Fibroblast of gingiva (primary cell): ENCODE results near the gene VIPR2.

Experiments used
- DNase-seq: peaks from one replicate; pipeline ENCODE4 v3.0.0-alpha.2; 2011; ENCODE audit warnings: low read depth

The VIPR2 gene

DNA sequence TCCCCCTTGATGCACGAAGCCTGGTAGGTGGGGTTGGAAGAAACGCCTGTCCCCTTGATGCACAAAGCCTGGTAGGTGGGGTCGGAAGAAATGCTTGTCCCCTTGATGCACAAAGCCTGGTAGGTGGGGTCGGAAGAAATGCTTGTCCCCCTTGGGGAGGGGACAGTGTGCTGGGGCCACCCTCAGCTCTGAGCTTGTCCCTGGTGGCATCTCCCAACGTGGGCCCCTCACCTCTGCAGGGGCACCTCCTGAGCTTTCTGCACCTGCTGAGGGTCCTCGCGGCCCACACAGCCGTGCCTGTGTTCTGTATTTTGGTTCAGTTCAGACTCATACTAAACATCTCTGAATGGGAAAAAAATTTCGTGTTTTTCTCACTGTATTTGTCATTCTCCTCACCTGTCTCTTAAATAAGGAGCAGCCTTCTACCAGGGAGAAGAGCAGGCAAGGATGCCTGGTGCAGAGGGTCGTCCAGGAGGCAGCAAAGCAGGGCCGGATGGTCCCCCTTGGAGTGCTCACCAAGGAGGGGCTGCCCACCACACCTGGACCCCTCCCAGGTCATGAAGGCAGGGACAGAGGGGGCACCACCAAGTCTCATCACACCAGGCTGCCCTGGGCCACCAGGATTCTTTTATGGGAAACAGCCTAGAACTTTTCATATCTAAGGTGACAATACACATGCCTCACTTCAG is 24.7 kb downstream of the VIPR2 start:
- no peak for DNase-seq

DNA sequence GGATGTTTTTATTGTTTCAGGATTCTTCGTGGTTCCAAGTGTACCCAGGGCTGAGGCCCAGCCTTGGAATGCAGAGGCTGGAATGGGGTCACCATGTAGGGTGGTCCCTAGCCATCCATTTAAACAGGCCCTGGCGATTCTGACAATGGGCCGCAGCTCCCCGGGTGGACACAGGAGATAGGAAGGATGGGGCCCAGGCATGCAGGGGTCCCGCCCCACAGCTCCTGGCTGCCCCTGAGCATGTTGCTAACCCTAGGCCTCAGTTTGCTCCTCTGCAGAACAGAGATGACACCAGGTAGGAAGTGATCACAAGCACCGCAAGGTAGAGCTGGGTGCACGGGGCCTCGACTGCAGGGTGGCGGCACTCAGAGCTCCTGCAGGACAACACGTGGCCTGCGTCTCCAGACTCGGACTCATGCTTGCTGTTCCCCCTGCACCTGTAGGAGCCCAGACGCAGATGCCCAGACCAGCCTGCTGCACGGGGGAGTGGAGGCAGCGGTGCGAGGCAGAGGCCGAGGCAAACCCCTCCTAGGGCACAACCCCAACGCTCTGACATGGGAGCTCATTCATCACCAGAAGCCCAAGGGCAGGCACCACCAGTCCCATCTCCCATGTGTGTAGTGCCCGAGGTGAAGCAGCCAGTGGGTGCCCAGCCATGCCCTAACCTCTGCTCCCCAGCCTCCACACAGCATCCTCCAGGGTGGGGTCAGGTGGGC is 25.5 kb downstream of the VIPR2 start:
- no peak for DNase-seq

DNA sequence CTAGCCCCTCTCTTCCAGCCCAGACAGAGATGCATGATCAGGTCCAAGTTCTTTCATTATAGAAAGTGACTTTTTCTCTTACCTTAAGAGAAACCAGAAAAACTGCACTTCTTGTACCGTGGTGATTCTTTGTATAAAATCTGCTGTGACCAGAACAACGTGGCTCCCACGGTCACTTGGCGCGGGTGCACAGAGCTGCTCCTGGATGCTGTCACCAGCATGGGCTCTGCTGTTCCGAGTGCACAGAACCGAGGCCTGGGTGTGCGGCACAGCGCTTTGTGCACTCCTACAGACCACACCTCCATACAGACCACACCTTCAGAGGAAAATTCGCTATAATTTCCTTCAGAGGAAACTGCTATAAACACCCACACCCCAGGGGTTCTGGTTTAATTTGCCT is 26.0 kb downstream of the VIPR2 start:
- DNase-seq: no peak

DNA sequence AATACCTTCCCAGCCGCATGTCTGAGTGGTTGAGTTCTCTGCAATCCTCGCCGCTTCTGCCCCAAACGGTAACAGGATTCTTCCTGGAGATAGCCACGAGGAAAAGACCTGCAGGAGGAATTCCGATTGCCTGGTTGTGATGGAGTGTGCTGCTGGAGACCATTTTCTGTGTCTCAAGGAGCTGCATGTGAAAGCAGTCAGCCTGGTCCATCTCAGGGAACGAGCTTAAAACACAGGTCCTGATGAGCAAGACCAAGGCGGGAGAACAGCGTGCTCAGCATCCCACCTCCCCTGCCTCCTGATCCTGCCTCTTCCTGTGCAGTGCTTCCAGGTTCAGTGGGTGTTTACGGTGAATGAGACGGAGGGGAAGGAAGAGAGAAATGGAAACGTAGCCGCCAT is 26.5 kb downstream of the VIPR2 start:
- DNase-seq: no peak

DNA sequence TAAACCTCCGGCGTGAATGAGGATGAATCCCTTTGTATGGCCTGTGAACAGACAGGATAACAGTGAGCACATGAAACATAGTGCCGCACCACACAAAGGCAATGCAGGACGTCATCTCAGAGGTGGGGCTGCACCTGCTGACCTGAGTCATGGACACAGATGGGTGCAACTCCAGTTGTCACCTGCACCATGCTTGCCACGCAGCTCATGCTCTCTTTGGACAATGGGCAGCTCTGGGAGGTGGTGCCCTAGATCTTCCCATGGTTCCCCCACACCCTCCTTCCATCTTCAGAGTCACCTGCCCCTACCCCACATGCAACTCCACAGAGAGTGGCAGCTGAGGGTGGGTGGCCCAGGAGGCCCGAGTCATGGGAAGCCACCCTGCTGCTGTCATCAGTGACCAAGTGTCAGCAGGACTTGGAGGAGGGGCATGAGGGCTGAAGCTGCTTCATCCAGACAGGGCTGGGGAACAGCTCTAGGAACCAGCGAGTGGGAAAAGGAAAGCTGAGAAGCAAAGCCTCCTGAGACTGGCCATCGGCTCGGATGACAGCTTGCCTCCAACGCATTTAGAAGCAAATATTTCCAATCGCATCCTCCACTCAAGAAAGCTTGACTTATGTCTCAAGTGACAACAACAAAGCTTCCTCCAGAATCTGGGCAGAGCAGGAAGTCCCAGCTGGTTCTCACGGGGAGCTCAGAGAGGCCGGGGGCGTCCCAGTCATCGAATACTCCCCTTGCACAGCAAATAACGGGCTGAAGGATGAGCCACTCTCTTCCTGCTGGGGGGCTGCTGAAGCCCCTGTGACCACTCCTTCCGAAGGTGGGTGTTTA is 27.1 kb downstream of the VIPR2 start:
- DNase-seq: no peak

DNA sequence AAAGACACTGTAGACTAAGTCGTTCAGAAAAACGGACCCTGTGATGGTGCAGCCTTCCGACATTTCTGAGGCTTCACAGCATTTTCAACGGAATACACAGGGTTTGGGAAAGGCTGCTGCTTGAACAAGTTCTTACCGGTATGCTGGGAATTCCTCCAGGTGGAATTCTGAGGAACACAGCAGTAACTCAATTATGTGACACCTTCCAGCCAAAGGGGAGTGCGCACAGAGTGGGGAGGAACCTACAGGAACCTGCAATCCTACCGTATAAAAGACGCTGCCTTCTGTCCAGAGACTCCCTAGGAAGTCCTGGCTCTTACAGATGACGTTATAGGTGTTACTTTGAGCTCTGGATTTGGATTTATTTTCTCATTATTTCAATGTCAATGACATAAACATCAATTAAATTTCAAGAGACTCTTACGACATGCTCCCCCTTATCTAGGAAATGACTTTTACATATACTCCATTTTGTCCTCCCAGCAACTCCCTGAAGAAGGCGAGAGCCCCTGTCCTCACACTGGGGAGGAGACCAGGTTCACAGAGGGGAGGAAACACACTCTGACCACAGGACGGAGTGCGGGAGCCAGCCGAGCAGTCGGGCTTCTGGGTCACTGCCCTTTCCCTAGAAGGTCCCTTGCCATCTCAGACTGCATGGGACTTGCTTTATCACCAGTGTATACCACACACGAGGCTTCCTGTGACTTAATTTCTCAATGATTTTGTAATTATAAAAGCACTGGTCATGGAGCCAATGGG is 27.9 kb downstream of the VIPR2 start:
- no peak for DNase-seq

DNA sequence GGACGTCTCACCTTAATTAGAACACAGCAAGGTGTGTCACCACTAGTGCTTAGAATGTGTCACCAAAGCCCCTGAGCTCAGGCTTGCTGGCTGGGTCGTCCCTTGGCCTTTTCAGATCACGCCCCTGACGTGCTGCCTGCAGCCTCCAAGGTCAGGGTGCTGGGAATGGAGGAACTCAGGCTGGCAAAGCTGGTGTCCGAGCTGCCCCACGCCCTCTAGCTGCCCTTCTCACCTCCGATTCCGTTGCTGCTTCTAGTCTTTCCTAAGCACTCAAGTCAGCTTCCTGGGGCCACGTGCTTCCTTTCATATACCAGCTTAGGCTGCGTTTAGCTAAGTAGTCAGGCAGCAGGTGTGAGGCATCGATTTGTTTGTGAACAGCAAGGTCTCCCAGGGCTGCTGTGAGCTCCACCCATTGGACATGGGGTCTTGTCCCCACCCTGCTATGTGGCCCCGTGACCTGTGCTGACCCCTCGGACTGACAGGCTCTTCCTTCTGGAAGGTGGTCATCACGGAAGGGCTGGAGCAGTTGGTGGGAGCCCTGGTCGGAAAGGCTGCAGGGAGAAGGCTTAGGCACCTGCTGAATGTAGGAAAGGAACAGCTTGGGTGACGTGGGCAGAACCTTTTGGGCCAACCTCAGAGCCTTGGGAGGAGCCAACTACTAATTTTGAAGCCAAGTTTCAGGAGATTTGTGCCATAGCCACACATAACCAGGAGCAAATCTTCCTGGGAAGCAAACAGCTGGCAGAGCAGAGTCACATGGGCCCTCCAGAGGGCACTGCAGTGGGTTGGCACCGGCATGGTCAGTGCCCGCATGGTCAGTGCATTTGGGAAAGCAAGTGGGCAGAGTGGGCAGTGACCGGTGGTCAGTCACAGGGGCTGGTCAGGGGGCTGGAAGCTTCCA is 28.8 kb downstream of the VIPR2 start:
- DNase-seq: no peak

DNA sequence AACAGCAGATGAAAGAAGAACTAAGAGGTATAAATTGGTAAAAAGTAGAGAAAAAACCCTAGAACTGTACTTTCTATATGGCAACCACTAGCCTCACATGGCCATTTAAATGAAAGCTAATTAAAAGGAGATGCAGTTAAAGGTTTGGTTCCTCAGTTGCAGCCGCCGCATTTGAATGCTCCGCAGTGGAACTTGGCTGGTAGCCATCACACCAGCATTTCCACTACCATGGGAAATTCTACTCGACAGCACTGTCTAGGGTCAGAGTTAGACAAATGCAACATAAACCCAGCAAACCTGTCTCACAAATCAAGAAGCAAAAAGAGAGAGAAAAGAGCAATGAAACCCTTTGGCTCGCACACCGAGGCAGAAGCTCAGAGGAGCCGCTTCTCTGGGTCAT is 29.7 kb downstream of the VIPR2 start:
- DNase-seq: no peak

DNA sequence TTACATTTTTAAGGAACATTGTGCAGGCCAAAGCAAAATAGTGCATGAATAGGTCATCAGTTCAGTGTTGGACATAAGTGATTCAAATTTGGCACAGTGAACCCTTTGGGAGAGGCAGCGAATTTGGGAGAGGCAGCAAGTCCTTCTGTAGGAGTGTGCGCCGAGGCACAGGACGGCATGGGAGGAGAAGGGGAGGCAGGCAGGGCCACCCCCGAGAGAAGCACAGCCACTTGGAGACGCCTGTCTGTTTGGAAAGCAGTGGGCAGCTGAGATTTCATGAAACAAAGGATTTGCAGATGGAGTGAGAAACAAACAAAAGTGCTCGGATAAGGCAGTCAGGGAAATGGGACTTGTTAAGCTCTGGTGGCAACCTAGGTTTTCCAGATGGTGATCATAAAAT is 30.6 kb downstream of the VIPR2 start:
- DNase-seq: no peak

DNA sequence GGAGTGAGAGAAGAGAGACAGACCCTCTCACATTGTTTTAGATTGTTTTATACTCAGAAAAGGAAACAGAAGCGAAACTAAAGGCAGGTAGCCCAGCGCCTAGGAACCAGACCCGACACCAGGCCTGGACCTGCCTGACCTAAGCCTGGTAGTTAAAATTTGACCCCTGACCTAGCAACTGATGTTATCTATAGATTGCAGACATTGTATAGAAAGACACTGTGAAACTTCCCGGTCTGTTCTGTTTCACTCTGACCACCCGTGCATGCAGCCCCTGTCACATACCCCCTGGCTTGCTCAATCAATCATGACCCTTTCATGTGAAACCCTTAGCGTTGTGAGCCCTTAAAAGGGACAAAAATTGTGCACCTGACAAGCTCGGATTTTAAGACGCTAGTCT is 31.6 kb downstream of the VIPR2 start:
- no peak for DNase-seq

DNA sequence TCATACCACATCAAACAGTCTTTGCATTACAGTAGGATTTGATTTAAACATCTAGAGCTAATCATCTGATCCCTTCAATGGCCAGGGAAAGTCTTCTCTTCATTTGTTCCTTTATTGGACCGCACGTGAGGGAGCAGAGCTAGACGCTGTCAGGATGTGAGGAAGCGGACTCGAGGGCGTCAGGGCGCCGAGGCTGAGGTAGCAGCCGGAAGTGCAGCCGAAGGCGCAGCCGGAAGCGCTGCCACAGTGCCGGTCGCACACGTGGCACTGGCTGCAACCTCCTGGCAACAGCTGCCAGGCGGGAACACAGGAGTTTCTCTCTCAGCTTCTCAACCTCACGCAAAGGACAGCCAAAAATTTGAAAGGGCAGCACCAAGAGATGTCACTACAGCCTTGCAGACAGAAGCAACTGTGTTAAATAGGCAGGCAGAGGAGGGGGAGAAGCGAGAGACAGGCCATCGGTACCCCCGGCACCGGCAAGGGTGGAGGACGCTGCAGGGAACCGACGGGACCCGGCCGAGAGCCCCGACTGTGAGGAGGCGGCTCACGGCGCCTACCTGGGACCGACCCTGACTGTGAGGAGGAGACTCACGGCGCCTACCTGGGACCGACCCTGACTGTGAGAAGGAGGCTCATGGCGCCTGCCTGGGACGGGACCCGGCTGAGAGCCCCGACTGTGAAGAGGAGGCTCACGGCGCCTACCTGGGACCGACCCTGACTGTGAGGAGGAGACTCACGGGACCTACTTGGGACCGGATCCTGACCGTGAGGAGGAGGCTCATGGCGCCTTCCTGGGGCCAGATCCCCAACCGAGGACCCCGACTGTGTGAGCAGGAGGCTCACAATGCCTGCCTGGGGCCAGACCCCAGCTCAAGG is 32.3 kb downstream of the VIPR2 start:
- DNase-seq: no peak

DNA sequence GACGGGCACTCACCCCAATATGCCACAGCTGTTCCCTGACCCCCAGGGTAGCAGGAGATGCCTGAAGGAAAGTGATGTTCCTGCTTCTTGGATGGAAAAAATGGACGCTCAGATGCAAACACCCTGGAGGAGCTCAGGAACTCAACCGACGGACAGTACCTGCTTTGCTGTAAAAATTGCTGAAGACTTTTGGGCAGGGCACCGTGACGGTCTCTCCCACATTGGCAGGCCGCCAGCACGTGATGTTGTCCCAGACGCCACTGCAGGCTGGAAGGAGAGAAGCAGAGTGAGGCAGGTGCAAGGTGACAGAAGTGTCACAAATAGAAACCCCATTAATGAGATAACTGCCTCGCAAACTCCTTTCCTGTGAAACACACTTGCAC is 35.0 kb downstream of the VIPR2 start:
- no peak for DNase-seq

DNA sequence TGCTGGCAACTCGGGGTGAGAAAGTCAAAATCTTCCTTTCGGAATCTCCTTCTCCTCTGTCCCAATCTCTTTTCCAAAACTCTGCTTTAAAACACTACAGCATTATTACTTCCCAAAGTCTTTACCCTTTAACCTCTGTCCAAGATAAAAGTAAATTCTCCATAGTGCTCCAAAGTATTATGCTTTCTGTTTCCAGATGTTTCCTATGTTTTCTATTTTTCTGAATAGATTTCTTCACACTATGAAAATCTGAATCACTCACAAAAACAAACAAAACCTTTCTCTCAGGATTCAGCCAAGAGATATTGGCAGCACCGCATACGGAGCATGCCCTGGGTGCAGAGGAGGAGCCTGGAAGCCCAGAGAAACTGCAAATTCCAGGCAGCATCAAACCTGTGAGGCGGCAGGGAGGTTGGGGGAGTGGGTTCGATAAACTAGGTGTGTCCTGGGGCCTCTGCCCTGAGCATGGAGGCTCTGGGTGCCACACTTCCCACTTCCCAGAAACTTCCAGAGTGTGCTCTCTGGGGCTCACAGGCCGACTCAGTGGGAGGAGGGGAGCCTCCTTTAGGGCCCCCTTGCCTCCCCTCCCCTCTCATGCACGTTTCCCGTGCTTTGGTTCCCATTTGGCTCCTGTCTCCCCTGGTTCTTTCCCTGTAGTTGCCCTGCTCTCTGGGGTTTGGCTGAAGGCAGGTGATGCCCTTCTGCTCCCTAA is 35.6 kb downstream of the VIPR2 start:
- no peak for DNase-seq

DNA sequence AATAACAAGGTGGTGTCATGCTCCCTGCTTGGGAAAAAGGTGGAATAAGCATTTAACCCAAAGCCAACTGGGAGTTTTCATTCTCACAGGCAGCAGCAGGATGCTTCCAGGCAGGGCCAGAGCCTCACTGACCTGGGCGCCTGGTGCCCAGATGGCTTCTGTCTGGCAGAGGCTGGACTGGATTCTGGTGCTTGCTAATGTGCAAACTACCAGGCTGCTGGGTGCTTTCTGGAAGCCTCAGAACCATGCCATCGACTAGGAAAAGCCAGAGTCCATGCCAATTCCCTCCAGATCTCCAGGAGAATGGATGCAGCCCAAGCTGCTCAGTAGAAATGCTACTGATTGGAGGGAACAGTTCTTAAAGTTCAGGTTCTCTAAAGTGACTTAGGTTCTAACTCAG is 36.2 kb downstream of the VIPR2 start:
- no peak for DNase-seq

DNA sequence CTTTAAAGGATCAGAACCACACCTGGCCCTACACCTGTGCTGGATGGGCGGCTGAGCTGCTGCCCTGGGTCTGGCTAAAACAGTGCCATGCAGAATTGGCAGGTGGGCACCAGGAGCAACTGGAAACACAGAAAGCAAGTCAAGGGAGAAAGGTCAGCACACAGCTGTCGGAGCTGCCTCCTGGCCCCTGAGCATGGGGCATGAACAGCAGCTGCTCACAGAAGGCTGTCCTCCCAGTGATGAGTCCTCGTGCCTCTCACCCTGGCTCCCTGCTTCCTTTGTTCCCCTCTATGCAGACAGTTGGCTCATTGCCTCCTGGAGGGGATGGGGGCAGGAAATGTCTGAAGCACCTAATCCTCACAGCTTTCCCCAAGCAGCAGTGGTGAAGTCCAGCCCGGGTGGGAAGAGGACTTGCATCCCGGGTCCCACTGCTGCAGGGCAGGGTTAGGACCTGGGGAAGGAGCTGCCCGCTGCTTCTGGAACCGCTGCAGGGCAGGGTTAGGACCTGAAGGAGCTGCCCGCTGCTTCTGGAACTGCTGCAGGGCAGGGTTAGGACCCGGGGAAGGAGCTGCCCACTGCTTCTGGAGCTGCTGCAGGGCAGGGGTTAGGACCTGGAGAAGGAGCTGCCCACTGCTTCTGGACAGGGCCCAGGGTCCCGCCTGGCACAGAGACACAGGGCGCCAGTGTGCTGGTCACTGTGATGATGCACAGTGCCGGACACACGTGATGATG is 37.3 kb downstream of the VIPR2 start:
- DNase-seq: no peak

DNA sequence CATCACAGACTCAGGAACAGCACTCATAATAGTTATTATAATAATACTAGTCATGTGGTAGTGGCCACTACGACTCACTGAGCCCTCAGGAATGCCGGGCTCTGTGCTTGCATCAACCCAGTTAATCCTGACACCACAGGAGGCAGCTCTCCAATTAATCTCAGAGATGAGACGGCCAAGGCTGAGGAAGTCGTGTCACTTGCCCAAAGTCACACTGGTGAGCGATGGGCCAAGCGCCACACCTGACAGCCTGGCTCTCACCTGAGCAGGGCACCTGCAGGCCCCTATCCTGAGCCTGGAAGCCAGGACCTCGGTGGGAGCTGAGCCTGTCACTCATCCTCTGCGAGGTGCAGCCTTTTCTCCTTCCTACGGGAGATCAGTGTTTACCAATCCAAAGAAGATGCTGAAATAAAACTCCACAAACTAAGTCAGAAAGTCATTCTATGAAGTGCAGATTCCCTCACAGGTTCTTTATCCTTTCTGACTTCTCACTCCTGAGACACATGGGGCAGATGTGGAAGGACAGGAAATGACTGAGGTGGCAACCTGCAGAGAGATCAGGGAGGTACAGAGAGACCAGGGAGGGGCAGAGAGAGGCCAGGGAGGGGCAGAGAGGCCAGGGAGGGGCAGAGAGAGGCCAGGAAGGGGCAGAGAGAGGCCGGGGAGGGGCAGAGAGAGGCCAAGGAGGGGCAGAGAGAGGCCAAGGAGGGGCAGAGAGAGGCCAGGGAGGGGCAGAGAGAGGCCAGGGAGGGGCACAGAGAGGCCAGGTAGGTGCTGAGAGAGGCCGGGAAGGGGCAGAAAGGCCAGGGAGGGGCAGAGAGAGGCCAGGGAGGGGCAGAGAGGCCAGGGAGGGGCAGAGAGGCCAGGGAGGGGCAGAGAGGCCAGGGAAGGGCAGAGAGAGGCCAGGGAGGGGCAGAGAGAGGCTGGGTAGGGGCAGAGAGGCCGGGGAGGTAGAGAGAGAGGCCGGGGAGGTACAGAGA is 38.5 kb downstream of the VIPR2 start:
- no peak for DNase-seq

DNA sequence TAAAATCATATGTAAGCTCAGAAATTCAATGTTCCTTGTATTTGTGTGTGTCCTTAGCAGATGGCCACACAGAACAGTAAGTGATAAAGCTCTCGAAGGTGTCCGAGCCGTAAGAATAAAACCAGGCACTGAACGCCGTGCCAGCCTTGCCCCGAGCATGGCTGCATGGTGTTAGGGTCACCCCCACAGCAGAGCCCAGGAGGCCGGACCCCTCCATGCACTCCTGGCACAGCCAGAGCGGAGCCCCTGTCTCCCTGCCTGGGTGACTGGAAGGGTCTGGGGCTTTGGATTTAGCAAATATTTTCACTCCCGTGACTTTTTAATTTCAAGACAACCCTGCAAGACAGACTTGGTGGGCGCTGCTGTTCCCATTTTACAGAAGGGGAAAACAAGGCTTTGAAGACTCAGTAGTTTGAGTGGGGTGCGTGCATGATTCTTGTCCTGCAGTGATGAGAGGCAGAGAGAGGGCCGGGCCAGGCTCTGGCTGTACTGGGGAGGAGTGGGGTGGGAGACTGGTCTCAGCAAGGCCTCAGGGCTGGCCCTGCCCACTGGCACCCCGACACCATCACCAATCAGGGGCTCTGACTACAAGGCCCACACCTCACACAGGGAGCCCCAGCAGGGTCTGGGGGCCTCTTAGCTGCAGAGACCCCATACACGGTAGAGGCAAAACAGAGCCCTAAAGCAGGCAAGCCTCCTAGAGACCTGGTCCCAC is 39.4 kb downstream of the VIPR2 start:
- DNase-seq: no peak
